GM12878 (cell line): ENCODE results near the gene PNPO. TPM values are rescaled to one million over a fixed set of nuclear protein-coding genes. Genes with fewer than 3 reads are reported as not detected.

Experiments
- ATAC-seq: fragments of 200-7000 bp; cut with Tn5 transposase; 3 replicates; pipeline ENCODE4 v1.9.1; 2020; ENCODE audit warnings: mild to moderate bottlenecking, moderate library complexity
- BruUV-seq: library from RNA; stranded (reverse); fragments of 400-500 nt; replicated peaks from 2 replicates; lab custom pipeline; 2021; lab: Mats Ljungman, UMichigan
- CTCF ChIA-PET: fragments of 300-600 bp; sonication (Branson Sonifier 250); formaldehyde crosslinking; extraction: SDS; loops from one replicate; lab custom pipeline; 2021; ENCODE audit warnings: inconsistent platforms; lab: Yijun Ruan, JAX
- POLR2A ChIA-PET: fragments of 350-600 bp; formaldehyde crosslinking; extraction: SDS; loops from one replicate; lab custom pipeline; 2021; ENCODE audit warnings: inconsistent platforms; lab: Charles Lee
- RAD21 ChIA-PET: fragments of 300-600 bp; sonication (Branson Sonifier 250); formaldehyde crosslinking; loops from one replicate; lab custom pipeline; 2023; ENCODE audit warnings: antibody characterized with exemption; ENCODE audit not compliant: unreplicated experiment; lab: Charles Lee
- SMC1A ChIA-PET: fragments of 300-600 bp; sonication (Branson Sonifier 250); formaldehyde crosslinking; loops from one replicate; lab custom pipeline; 2023; ENCODE audit not compliant: unreplicated experiment, uncharacterized antibody; lab: Charles Lee
- DNase-seq: peaks from one replicate; pipeline ENCODE4 v3.0.0-alpha.2; 2011; ENCODE audit warnings: low read depth, low spot score
- FAIRE-seq: peaks from 3 replicates; lab custom pipeline; 2011; peaks lifted over from hg19 to GRCh38; lab: Jason Lieb, UNC
- H2AFZ ChIP-seq: 2 replicates; pipeline ENCODE4 v1.6.0; 2011; ENCODE audit warnings: low read depth, low read length, control low read depth; ENCODE audit not compliant: control insufficient read depth
- H3K27ac ChIP-seq: 2 replicates; pipeline ENCODE4 v1.5.1; 2011; ENCODE audit warnings: control low read depth; ENCODE audit not compliant: control insufficient read depth, insufficient read depth
- H3K27me3 ChIP-seq, 2 experiments: replicated peaks in 1 of 2; 2 replicates each; pipeline versions ENCODE4 v1.6.0 to v1.6.1; 2011; ENCODE audit warnings: low read length in 1 of 2; ENCODE audit not compliant: control insufficient read depth in 2 of 2, insufficient read depth in 2 of 2
- H3K36me3 ChIP-seq, 2 experiments: 2 replicates each; pipeline ENCODE4 v1.5.1; 2011; ENCODE audit warnings: low read length in 1 of 2; ENCODE audit not compliant: control insufficient read depth in 2 of 2, insufficient read depth in 2 of 2
- H3K4me1 ChIP-seq: 2 replicates; pipeline ENCODE4 v1.6.1; 2011; ENCODE audit warnings: mild to moderate bottlenecking, low read length, moderate library complexity, mixed read lengths; ENCODE audit not compliant: control insufficient read depth, insufficient read depth
- H3K4me2 ChIP-seq: 2 replicates; pipeline ENCODE4 v1.6.0; 2011; ENCODE audit warnings: control low read depth; ENCODE audit not compliant: control insufficient read depth, insufficient read depth
- H3K4me3 ChIP-seq: fragments of 200-600 bp; sonication (generic); 2 replicates; pipeline ENCODE4 v1.5.1; 2016
- H3K79me2 ChIP-seq: 2 replicates; pipeline ENCODE4 v1.6.0; 2011; ENCODE audit warnings: low read length; ENCODE audit not compliant: control insufficient read depth, insufficient read depth
- H3K9ac ChIP-seq: 2 replicates; pipeline ENCODE4 v1.8.0; 2011; ENCODE audit warnings: low read length, control low read depth, mixed read lengths; ENCODE audit not compliant: control insufficient read depth, insufficient read depth
- H3K9me3 ChIP-seq: replicated peaks from 3 replicates; pipeline ENCODE4 v1.5.1; 2011; ENCODE audit warnings: mild to moderate bottlenecking, low read length; ENCODE audit not compliant: control insufficient read depth, insufficient read depth
- H4K20me1 ChIP-seq: 2 replicates; pipeline ENCODE4 v1.6.0; 2011; ENCODE audit not compliant: control insufficient read depth, insufficient read depth
- CHD1 ChIP-seq: IDR thresholded peaks from 2 replicates; pipeline ENCODE4 v1.6.1; 2012; ENCODE audit warnings: low read depth, low read length, improper control_type of control experiment
- CREB1 ChIP-seq: IDR thresholded peaks from 2 replicates; pipeline ENCODE4 v1.6.1; 2012; ENCODE audit warnings: low read depth, mild to moderate bottlenecking, inconsistent platforms
- CREM ChIP-seq: IDR thresholded peaks from 2 replicates; pipeline ENCODE4 v1.6.1; 2014; ENCODE audit warnings: antibody characterized with exemption, low read depth
- FOXM1 ChIP-seq: IDR thresholded peaks from 2 replicates; pipeline ENCODE4 v1.6.1; 2012; ENCODE audit warnings: low read depth, mild to moderate bottlenecking, inconsistent platforms, low read length, moderate library complexity
- NBN ChIP-seq: fragments of 450-650 bp; IDR thresholded peaks from 2 replicates; pipeline ENCODE4 v1.6.1; 2016
- PML ChIP-seq: IDR thresholded peaks from 2 replicates; pipeline ENCODE4 v1.6.1; 2012; ENCODE audit warnings: low read length, inconsistent platforms
- POLR2AphosphoS5 ChIP-seq: IDR thresholded peaks from 2 replicates; pipeline ENCODE4 v1.6.1; 2011; ENCODE audit warnings: mild to moderate bottlenecking, low read length, inconsistent platforms
- STAT3 ChIP-seq: IDR thresholded peaks from 2 replicates; pipeline ENCODE4 v1.6.1; 2011; ENCODE audit warnings: low read depth, low read length, improper control_type of control experiment
- TARDBP ChIP-seq: IDR thresholded peaks from 2 replicates; pipeline ENCODE4 v1.6.1; 2016; ENCODE audit warnings: borderline replicate concordance
- WRNIP1 ChIP-seq: IDR thresholded peaks from 2 replicates; pipeline ENCODE4 v1.6.1; 2011; ENCODE audit warnings: low read depth, low read length, improper control_type of control experiment, borderline replicate concordance
- ZNF217 ChIP-seq: fragments of 450-650 bp; IDR thresholded peaks from 2 replicates; pipeline ENCODE4 v1.6.1; 2017; ENCODE audit warnings: antibody characterized with exemption, mild to moderate bottlenecking
- ZNF24 ChIP-seq: fragments of 450-650 bp; IDR thresholded peaks from 2 replicates; pipeline ENCODE4 v1.6.1; 2017; ENCODE audit warnings: antibody characterized with exemption, mild to moderate bottlenecking
- ZNF384 ChIP-seq: IDR thresholded peaks from 2 replicates; pipeline ENCODE4 v1.6.1; 2012; ENCODE audit warnings: low read depth, mild to moderate bottlenecking, low read length, improper control_type of control experiment, borderline replicate concordance
- WGBS: methylation state at CpG from one replicate; pipeline ENCODE4 v1.1.6; 2016; ENCODE audit warnings: low lambda C conversion rate; ENCODE audit not compliant: insufficient replicate concordance, insufficient coverage; ENCODE audit errors: missing lambda C conversion rate; 5-methylcytosine and 5-hydroxymethylcytosine counted together
- in situ Hi-C: fragments of 300-500 bp; cut with MboI; formaldehyde crosslinking; loops from 9 replicates; pipeline ENCODE4 v1.14.3; 2018; ENCODE audit warnings: mixed read lengths
- intact Hi-C: fragments of 100-400 bp; cut with micrococcal nuclease; formaldehyde crosslinking; loops from one replicate; pipeline ENCODE4 v1.14.2; 2022; ENCODE audit not compliant: unreplicated experiment
- polyA plus RNA-seq, 11 experiments: library from polyadenylated mRNA; depleted of rRNA in 4 of 11; unstranded in 6 of 11; stranded (reverse) in 5 of 11; fragments of >200 nt; fragmentation: Nextera tagmentation in 4 of 11; fragmentation: Illumina TruSeq in 1 of 11; extraction: Ambion mirVana in 4 of 11; extraction: Trizol in 1 of 11; gene quantifications; 1 replicate in 1 of 11; 2 replicates in 10 of 11; pipeline versions ENCODE4 v1.2.1 to v1.2.3, GENCODE V29; 2011 to 2016; ENCODE audit warnings: inconsistent platforms in 2 of 11, missing spikeins in 2 of 11, low read depth in 1 of 11
- total RNA-seq, 4 experiments: library from RNA; depleted of rRNA in 3 of 4; stranded (reverse); fragments of >200 nt in 3 of 4; fragmentation: Illumina TruSeq in 1 of 4; extraction: Trizol in 1 of 4; gene quantifications; 2 replicates each; pipeline versions ENCODE4 v1.2.1 to v1.2.3, GENCODE V29; 2013 to 2021
- TF ChIP-seq, protein P1 (sequence below): IDR thresholded peaks from 2 replicates; pipeline ENCODE4 v1.6.1; 2011; ENCODE audit warnings: mild to moderate bottlenecking, low read depth, low read length, moderate library complexity; ENCODE audit not compliant: insufficient replicate concordance
- TF ChIP-seq, protein P2 (sequence below): fragments of 450-650 bp; formaldehyde crosslinking; IDR thresholded peaks from 2 replicates; pipeline ENCODE4 v1.4.0; 2022; ENCODE audit warnings: mild to moderate bottlenecking, moderate library complexity
- TF ChIP-seq, protein P3 (sequence below): fragments of 150-350 bp; IDR thresholded peaks from 2 replicates; pipeline ENCODE4 v1.6.1; 2014; ENCODE audit warnings: mild to moderate bottlenecking, low read depth, low read length

Gene PNPO
- total and polyA plus RNA-seq, 10 of the 15 experiments (the other 5 are each of a cell fraction or from before 2014, with no cell fraction given): 13.9 to 52.6 (median 37.3) TPM

DNA sequence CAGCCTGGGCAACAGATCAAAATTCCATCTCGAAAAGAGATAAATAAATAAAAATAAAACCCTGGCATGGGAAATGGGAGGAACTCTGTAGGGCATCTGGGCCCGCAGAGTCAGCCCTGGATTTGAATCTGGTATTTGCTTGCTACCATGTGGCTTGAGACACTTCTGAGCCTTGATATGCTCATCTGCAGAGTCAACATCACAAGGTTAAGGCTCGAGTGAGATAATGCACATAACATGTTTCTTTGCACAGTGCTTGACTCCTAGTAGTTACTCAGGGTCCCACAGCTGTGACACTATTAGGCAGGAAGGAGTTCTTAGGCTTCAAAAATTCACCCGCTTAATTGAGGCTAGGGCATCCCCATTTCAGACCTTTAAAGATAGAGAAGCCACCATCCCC is 50.8 kb downstream of the PNPO start (continued):
- TF ChIP-seq ZNF217 (no peak), TARDBP (no peak), CHD1 (no peak)

DNA sequence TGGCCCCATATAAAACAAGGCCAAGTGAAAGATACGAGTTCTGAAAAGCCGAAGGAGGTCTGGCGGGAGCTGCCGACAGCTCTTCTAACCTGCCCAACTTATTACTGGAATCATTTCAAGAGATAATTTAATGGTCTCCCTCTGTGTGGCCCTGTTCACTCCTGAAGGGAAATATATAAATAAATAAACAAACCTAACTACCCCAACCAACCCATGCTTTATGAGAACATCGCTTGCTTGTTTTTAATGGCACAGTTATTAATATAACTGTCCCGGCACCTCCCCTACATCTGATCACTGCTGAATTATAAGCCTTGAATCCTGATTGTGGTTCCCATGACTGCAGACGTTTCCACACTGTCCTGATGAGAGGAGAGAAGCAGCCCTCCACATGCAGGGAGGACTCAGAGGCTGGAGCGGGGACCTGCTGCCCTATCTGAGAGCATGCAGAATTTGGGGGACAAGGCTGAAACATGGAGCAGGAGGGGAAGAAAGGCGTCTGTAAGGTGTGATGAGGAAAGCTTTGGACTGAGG is 51.7 kb downstream of the PNPO start:
- no peaks in the 10 kb centered on the region for H4K20me1 ChIP-seq
- H2AFZ ChIP-seq: no peak overlapping the region
- H3K4me3 ChIP-seq: no peak overlapping the region
- H3K79me2 ChIP-seq: no peaks in the 10 kb centered on the region
- ChIA-PET POLR2A (interaction anchor here (1.0 kb wide), 1 partner anchor 8 kb away, joined by 3 read pairs; no protein-coding TSS in a partner anchor), CTCF (interaction anchor here (1.2 to 2.8 kb wide), 6 partner anchors 11 to 46 kb away, joined by 5 to 13 read pairs (median 6); no protein-coding TSS in a partner anchor), RAD21 (interaction anchor here (1.2 to 2.2 kb wide), 2 partner anchors 9 to 43 kb away, joined by 3 to 6 read pairs; no protein-coding TSS in a partner anchor), SMC1A (interaction anchor here (0.6 to 1.6 kb wide), 5 partner anchors 10 to 102 kb away, joined by 3 to 6 read pairs (median 3); no protein-coding TSS in a partner anchor)
- H3K9me3 ChIP-seq: no peaks in the 10 kb centered on the region
- TF ChIP-seq, protein P1, sequence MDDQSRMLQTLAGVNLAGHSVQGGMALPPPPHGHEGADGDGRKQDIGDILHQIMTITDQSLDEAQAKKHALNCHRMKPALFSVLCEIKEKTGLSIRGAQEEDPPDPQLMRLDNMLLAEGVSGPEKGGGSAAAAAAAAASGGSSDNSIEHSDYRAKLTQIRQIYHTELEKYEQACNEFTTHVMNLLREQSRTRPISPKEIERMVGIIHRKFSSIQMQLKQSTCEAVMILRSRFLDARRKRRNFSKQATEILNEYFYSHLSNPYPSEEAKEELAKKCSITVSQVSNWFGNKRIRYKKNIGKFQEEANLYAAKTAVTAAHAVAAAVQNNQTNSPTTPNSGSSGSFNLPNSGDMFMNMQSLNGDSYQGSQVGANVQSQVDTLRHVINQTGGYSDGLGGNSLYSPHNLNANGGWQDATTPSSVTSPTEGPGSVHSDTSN: no peak
- no peak for TF ChIP-seq STAT3
- no peak for TF ChIP-seq FOXM1
- no peak for TF ChIP-seq CREB1
- TF ChIP-seq WRNIP1: no peak
- TF ChIP-seq NBN: no peak
- no peak for TF ChIP-seq CREM
- TF ChIP-seq POLR2AphosphoS5: no peak
- TF ChIP-seq, protein P2, sequence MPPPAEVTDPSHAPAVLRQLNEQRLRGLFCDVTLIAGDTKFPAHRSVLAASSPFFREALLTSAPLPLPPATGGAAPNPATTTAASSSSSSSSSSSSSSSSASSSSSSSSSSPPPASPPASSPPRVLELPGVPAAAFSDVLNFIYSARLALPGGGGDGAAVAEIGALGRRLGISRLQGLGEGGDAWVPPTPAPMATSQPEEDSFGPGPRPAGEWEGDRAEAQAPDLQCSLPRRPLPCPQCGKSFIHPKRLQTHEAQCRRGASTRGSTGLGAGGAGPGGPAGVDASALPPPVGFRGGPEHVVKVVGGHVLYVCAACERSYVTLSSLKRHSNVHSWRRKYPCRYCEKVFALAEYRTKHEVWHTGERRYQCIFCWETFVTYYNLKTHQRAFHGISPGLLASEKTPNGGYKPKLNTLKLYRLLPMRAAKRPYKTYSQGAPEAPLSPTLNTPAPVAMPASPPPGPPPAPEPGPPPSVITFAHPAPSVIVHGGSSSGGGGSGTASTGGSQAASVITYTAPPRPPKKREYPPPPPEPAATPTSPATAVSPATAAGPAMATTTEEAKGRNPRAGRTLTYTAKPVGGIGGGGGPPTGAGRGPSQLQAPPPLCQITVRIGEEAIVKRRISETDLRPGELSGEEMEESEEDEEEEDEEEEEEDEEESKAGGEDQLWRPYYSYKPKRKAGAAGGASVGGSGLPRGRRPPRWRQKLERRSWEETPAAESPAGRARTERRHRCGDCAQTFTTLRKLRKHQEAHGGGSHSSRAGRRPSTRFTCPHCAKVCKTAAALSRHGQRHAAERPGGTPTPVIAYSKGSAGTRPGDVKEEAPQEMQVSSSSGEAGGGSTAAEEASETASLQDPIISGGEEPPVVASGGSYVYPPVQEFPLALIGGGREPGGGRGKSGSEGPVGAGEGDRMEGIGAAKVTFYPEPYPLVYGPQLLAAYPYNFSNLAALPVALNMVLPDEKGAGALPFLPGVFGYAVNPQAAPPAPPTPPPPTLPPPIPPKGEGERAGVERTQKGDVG (CRISPR knock-in tag): no peak
- no peak for TF ChIP-seq ZNF384
- TF ChIP-seq PML: no peak
- TF ChIP-seq, protein P3, sequence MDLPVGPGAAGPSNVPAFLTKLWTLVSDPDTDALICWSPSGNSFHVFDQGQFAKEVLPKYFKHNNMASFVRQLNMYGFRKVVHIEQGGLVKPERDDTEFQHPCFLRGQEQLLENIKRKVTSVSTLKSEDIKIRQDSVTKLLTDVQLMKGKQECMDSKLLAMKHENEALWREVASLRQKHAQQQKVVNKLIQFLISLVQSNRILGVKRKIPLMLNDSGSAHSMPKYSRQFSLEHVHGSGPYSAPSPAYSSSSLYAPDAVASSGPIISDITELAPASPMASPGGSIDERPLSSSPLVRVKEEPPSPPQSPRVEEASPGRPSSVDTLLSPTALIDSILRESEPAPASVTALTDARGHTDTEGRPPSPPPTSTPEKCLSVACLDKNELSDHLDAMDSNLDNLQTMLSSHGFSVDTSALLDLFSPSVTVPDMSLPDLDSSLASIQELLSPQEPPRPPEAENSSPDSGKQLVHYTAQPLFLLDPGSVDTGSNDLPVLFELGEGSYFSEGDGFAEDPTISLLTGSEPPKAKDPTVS: no peak
- TF ChIP-seq ZNF24: no peak
- intact Hi-C loops: no loop called here
- BruUV-seq: no TSS peak
- ATAC-seq (no peak), FAIRE-seq (no peak), DNase-seq (no peak)
- no peaks in the 10 kb centered on the region for H3K36me3 ChIP-seq
- no peaks in the 10 kb centered on the region for H3K27me3 ChIP-seq
- H3K4me2 ChIP-seq: no peak overlapping the region
- no peak overlapping the region for H3K9ac ChIP-seq
- H3K27ac ChIP-seq: no peak overlapping the region
- WGBS: 59% methylated on average over 9 of the region's 9 CpGs
- peaks cover 13% of the 10 kb centered on the region for H3K4me1 ChIP-seq
- in situ Hi-C loops: no loop called here
